H1 (cell line): ENCODE measurements around the gene HP1BP3. TPM values are rescaled to one million over a fixed set of nuclear protein-coding genes. Genes with fewer than 3 reads are reported as not detected.

Experiments used
- ASH2L ChIP-seq: fragments of 200-600, 300-600 bp; sonication (generic); IDR thresholded peaks from one replicate; pipeline ENCODE4 v1.7.1; 2017; ENCODE audit warnings: low read length
- CHD7 ChIP-seq: fragments of 300-600 bp; sonication (generic); IDR thresholded peaks from 2 replicates; pipeline ENCODE4 v1.7.1; 2012; ENCODE audit warnings: low read length, moderate library complexity, mild to moderate bottlenecking, inconsistent platforms; ENCODE audit not compliant: insufficient replicate concordance
- GABPA ChIP-seq: IDR thresholded peaks from 2 replicates; pipeline ENCODE4 v1.6.1; 2011; ENCODE audit warnings: mild to moderate bottlenecking, low read length, moderate library complexity, borderline replicate concordance; ENCODE audit not compliant: insufficient read depth
- PHF8 ChIP-seq: fragments of 200-600 bp; sonication (generic); conservative IDR thresholded peaks from 2 replicates; pipeline ENCODE4 v1.7.1; 2012; ENCODE audit warnings: low read depth, mild to moderate bottlenecking, inconsistent platforms, low read length, moderate library complexity
- SAP30 ChIP-seq: fragments of 300-600 bp; sonication (generic); IDR thresholded peaks from 2 replicates; pipeline ENCODE4 v1.7.1; 2012; ENCODE audit warnings: low read length, moderate library complexity, mild to moderate bottlenecking, inconsistent platforms; ENCODE audit not compliant: insufficient read depth, insufficient replicate concordance
- SIN3A ChIP-seq, 2 experiments: IDR thresholded peaks in 1 of 2; conservative IDR thresholded peaks in 1 of 2; 2 replicates each; pipeline ENCODE4 v1.6.1; 2011 to 2012; ENCODE audit warnings: low read length in 2 of 2, improper control_type of control experiment in 1 of 2, low read depth in 1 of 2, mild to moderate bottlenecking in 1 of 2
- SIX5 ChIP-seq: IDR thresholded peaks from 2 replicates; pipeline ENCODE4 v1.6.1; 2011; ENCODE audit warnings: mild to moderate bottlenecking, low read depth, low read length
- SRF ChIP-seq: IDR thresholded peaks from 2 replicates; pipeline ENCODE4 v1.6.1; 2011; ENCODE audit warnings: mild to moderate bottlenecking, low read depth, low read length, moderate library complexity
- TAF7 ChIP-seq: optimal IDR thresholded peaks from 2 replicates; pipeline ENCODE3; 2011; ENCODE audit warnings: low read depth, mild to moderate bottlenecking, inconsistent platforms, low read length, moderate library complexity, borderline replicate concordance
- YY1 ChIP-seq: IDR thresholded peaks from 2 replicates; pipeline ENCODE4 v1.6.1; 2011; ENCODE audit warnings: low read depth, mild to moderate bottlenecking, low read length
- polyA plus RNA-seq, 7 experiments: library from polyadenylated mRNA; depleted of rRNA in 3 of 7; stranded (reverse) in 5 of 7; unstranded in 2 of 7; fragments of >200 nt in 5 of 7; fragments of 200-250 nt in 2 of 7; gene quantifications; 1 replicate in 5 of 7; 2 replicates in 1 of 7; 4 replicates in 1 of 7; pipeline versions ENCODE4 v1.2.1 to v1.2.3, GENCODE V29; 2011 to 2013; ENCODE audit warnings: missing spikeins in 2 of 7, mixed read lengths in 2 of 7
- total RNA-seq: library from RNA; stranded (reverse); fragmentation: NEBNext Ultra II Directional; extraction: Animal tissue kit (Norgen Biotek cat#: 25700); gene quantifications from 2 replicates; pipeline ENCODE4 v1.2.1, GENCODE V29; 2021

Gene HP1BP3
- total and polyA plus RNA-seq, 2 of the 8 experiments (the other 6 are each of a cell fraction or from before 2014, with no cell fraction given): 47.4 to 125 TPM

GRCh38 chr1:20793236-20793635 lies 6.1 kb upstream of the HP1BP3 start (continued):
- no peak for TF ChIP-seq CHD7
- no peak for TF ChIP-seq YY1
- TF ChIP-seq ASH2L: no peak
- no peak for TF ChIP-seq SRF
- no peak for TF ChIP-seq SIN3A (conservative IDR thresholded peaks at IDR 0.05 in 1 of 2, IDR thresholded peaks at IDR 0.05 in 1 of 2; ENCODE audit: low read depth in 1 of 2, low read length in 2 of 2)
- no peak for TF ChIP-seq GABPA
- no peak for TF ChIP-seq PHF8
- TF ChIP-seq SIX5: no peak
- no peak for TF ChIP-seq SAP30
- no peak for TF ChIP-seq TAF7
- TF ChIP-seq, all 59 proteins: peak for 0
